B cell (primary cell): Measurements from ENCODE around the gene CHST11. TPM values are rescaled to one million over a fixed set of nuclear protein-coding genes. Genes with fewer than 3 reads are reported as not detected.

Experiments used
- ATAC-seq: fragments of 200-7000 bp; cut with Tn5 transposase; one replicate; pipeline ENCODE4 v1.10.0; 2021; ENCODE audit warnings: low read depth, mild to moderate bottlenecking, moderate number of reproducible peaks, moderate library complexity
- CTCF ChIA-PET: fragments of 350-600 bp; sonication (Branson Sonifier 250); formaldehyde crosslinking; loops from one replicate; lab custom pipeline; 2021; ENCODE audit warnings: antibody characterized with exemption, inconsistent platforms; lab: Charles Lee
- POLR2A ChIA-PET: fragments of 350-600 bp; sonication (Branson Sonifier 250); formaldehyde crosslinking; loops from one replicate; lab custom pipeline; 2021; ENCODE audit warnings: antibody characterized with exemption; lab: Charles Lee
- DNase-seq: peaks from one replicate; pipeline ENCODE4 v3.0.0; 2013
- H2AFZ ChIP-seq: 2 replicates; pipeline ENCODE4 v1.6.1; 2012; ENCODE audit warnings: mild to moderate bottlenecking, low read depth, low read length; ENCODE audit not compliant: insufficient read depth, poor library complexity, severe bottlenecking
- H3K27ac ChIP-seq, 2 donors: 1 replicate in 1 of 2; 2 replicates in 1 of 2; pipeline ENCODE4 v1.5.1; 2012 to 2013; ENCODE audit warnings: low read length in 2 of 2, mild to moderate bottlenecking in 2 of 2, moderate library complexity in 1 of 2
- H3K27me3 ChIP-seq, 4 experiments: fragments of 200-600 bp in 1 of 4; sonication (generic) in 1 of 4; replicated peaks in 1 of 4; 1 replicate in 2 of 4; 2 replicates in 2 of 4; pipeline versions ENCODE4 v1.6.1 to v1.7.0; 2013 to 2016; ENCODE audit warnings: low read length in 3 of 4, mild to moderate bottlenecking in 2 of 4, mixed read lengths in 1 of 4, moderate library complexity in 1 of 4; ENCODE audit not compliant: insufficient read depth in 4 of 4, control insufficient read depth in 3 of 4; ENCODE audit errors: control extremely low read depth in 1 of 4
- H3K36me3 ChIP-seq, 2 experiments: replicated peaks in 1 of 2; 1 replicate in 1 of 2; 2 replicates in 1 of 2; pipeline versions ENCODE4 v1.6.1 to v1.7.1; 2013; ENCODE audit warnings: low read length in 1 of 2; ENCODE audit not compliant: insufficient read depth in 2 of 2, control insufficient read depth in 1 of 2; ENCODE audit errors: control extremely low read depth in 1 of 2, extremely low read depth in 1 of 2
- H3K4me1 ChIP-seq, 2 donors: fragments of 200-600 bp in 1 of 2; sonication (generic) in 1 of 2; 1 replicate in 1 of 2; 2 replicates in 1 of 2; pipeline versions ENCODE4 v1.5.1 to v1.6.1; 2013 to 2017; ENCODE audit warnings: low read length in 2 of 2; ENCODE audit not compliant: control insufficient read depth in 2 of 2, insufficient read depth in 2 of 2
- H3K4me2 ChIP-seq: replicated peaks from 2 replicates; pipeline ENCODE3; 2012; ENCODE audit warnings: mild to moderate bottlenecking, low read depth, low read length; ENCODE audit not compliant: poor library complexity, severe bottlenecking
- H3K4me3 ChIP-seq, 5 experiments: fragments of 200-600 bp in 1 of 5; sonication (generic) in 1 of 5; 1 replicate in 3 of 5; 2 replicates in 2 of 5; pipeline versions ENCODE4 v1.5.1 to v1.7.0; 2011 to 2016; ENCODE audit warnings: low read length in 4 of 5, mild to moderate bottlenecking in 4 of 5, low read depth in 2 of 5, control low read depth in 1 of 5, moderate library complexity in 1 of 5; ENCODE audit not compliant: insufficient read depth in 1 of 5; ENCODE audit errors: control extremely low read depth in 1 of 5, extremely low read depth in 1 of 5
- H3K79me2 ChIP-seq: fragments of 200-600 bp; sonication (generic); one replicate; pipeline ENCODE4 v1.6.0; 2016; ENCODE audit warnings: low read length; ENCODE audit not compliant: control insufficient read depth, insufficient read depth
- H3K9ac ChIP-seq: fragments of 200-600 bp; sonication (generic); 2 replicates; pipeline ENCODE4 v1.6.1; 2017; ENCODE audit warnings: mild to moderate bottlenecking, low read length, moderate library complexity
- H3K9me3 ChIP-seq, 3 donors: one replicate each; pipeline versions ENCODE4 v1.6.1 to v1.7.1; 2013; ENCODE audit warnings: low read length in 2 of 3; ENCODE audit not compliant: control insufficient read depth in 2 of 3, insufficient read depth in 1 of 3; ENCODE audit errors: control extremely low read depth in 1 of 3
- H4K20me1 ChIP-seq: 2 replicates; pipeline ENCODE4 v1.6.0; 2012; ENCODE audit warnings: mild to moderate bottlenecking, low read length; ENCODE audit not compliant: insufficient read depth, control insufficient read depth, poor library complexity, severe bottlenecking
- H3K27ac Mint-ChIP-seq: one replicate; pipeline ENCODE4 v1.8.0; 2021; ENCODE audit warnings: mixed read lengths
- H3K27me3 Mint-ChIP-seq: one replicate; pipeline ENCODE4 v1.8.0; 2021; ENCODE audit warnings: mixed read lengths
- H3K4me1 Mint-ChIP-seq: one replicate; pipeline ENCODE4 v1.8.0; 2021; ENCODE audit warnings: mixed read lengths
- H3K4me3 Mint-ChIP-seq: one replicate; pipeline ENCODE4 v1.8.0; 2021; ENCODE audit warnings: mixed read lengths
- H3K9me3 Mint-ChIP-seq: one replicate; pipeline ENCODE4 v1.8.0; 2022; ENCODE audit warnings: mixed read lengths; ENCODE audit not compliant: insufficient read depth
- EZH2 ChIP-seq: IDR thresholded peaks from 2 replicates; pipeline ENCODE4 v1.6.1; 2012; ENCODE audit warnings: borderline replicate concordance, low read depth, mild to moderate bottlenecking, moderate library complexity, low read length; ENCODE audit not compliant: insufficient read depth, poor library complexity, severe bottlenecking
- WGBS: methylation state at CpG from one replicate; pipeline ENCODE4 v1.1.5; 2013; ENCODE audit warnings: missing lambda C conversion rate; ENCODE audit not compliant: insufficient coverage; 5-methylcytosine and 5-hydroxymethylcytosine counted together
- intact Hi-C: fragments of 100-400 bp; cut with micrococcal nuclease; formaldehyde crosslinking; loops from one replicate; pipeline ENCODE4 v1.10.0; 2022
- polyA plus RNA-seq: library from polyadenylated mRNA; depleted of rRNA; stranded (reverse); fragments of >200 nt; gene quantifications from 2 replicates; pipeline ENCODE4 v1.2.3, GENCODE V29; 2012
- total RNA-seq, 2 donors: library from RNA; stranded (reverse); fragments of 120-200 nt in 1 of 2; gene quantifications; 1 replicate in 1 of 2; 2 replicates in 1 of 2; pipeline versions ENCODE4 v1.2.3 to v1.2.4, GENCODE V29; 2013 to 2022
- TF ChIP-seq, protein P1 (sequence below): fragments of 200-600 bp; IDR thresholded peaks from one replicate; pipeline ENCODE4 v1.8.0; 2022; ENCODE audit warnings: antibody characterized with exemption, mild to moderate bottlenecking

The CHST11 gene
- total and polyA plus RNA-seq, 2 donors (not counting 1 experiment from before 2014, with no cell fraction given): 46.3 to 152 TPM

DNA sequence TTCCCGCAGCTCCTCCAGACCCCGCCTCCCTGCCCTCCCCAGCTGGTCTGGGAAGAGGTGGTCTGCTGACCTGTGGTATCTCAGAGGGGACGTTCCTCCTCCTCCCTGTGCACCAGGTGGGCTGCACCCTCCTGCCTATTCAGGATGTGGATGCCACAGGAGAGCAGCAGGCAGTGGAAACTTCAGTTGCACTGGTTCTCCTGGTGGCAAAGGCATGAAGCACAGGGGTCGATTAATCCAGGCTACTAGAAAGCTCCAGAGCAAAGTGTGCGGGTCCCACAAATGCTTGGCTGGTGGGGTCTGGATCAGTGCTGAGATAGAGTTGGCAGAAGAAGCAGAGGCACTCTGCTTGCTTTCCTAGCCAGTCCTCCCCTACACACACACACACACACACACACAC is 304.3 kb downstream of the CHST11 start:
- ATAC-seq (no peak), DNase-seq (no peak)
- 80% methylated on average over 5 of the region's 5 CpGs for WGBS
- Histone ChIP-seq H3K4me2 (no peak overlapping the region), H3K79me2 (peaks cover 8% of the 10 kb centered on the region), H3K27me3 (no peaks in the 10 kb centered on the region), H3K4me1 (peaks cover 14 to 18% of the 10 kb centered on the region in 2 donors), H3K9ac (no peak overlapping the region), H4K20me1 (peaks cover 40% of the 10 kb centered on the region), H2AFZ (no peak overlapping the region), H3K27ac (no peak overlapping the region), H3K36me3 (peaks cover 0 to 24% of the 10 kb centered on the region in 2 experiments), H3K4me3 (no peak overlapping the region), H3K9me3 (no peaks in the 10 kb centered on the region)
- H3K4me3 Mint-ChIP-seq: no peak overlapping the region
- ChIA-PET POLR2A (no interaction called here), CTCF (interaction anchor here (3.2 kb wide), 1 partner anchor 29 kb away, joined by 8 read pairs; no protein-coding TSS in a partner anchor)
- intact Hi-C loops: no loop called here
- no peak overlapping the region for H3K27ac Mint-ChIP-seq
- H3K9me3 Mint-ChIP-seq: no peaks in the 10 kb centered on the region
- H3K4me1 Mint-ChIP-seq: peaks cover 25% of the 10 kb centered on the region
- H3K27me3 Mint-ChIP-seq: no peaks in the 10 kb centered on the region
- no peak for TF ChIP-seq EZH2
- TF ChIP-seq, protein P1, sequence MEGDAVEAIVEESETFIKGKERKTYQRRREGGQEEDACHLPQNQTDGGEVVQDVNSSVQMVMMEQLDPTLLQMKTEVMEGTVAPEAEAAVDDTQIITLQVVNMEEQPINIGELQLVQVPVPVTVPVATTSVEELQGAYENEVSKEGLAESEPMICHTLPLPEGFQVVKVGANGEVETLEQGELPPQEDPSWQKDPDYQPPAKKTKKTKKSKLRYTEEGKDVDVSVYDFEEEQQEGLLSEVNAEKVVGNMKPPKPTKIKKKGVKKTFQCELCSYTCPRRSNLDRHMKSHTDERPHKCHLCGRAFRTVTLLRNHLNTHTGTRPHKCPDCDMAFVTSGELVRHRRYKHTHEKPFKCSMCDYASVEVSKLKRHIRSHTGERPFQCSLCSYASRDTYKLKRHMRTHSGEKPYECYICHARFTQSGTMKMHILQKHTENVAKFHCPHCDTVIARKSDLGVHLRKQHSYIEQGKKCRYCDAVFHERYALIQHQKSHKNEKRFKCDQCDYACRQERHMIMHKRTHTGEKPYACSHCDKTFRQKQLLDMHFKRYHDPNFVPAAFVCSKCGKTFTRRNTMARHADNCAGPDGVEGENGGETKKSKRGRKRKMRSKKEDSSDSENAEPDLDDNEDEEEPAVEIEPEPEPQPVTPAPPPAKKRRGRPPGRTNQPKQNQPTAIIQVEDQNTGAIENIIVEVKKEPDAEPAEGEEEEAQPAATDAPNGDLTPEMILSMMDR: no peak

DNA sequence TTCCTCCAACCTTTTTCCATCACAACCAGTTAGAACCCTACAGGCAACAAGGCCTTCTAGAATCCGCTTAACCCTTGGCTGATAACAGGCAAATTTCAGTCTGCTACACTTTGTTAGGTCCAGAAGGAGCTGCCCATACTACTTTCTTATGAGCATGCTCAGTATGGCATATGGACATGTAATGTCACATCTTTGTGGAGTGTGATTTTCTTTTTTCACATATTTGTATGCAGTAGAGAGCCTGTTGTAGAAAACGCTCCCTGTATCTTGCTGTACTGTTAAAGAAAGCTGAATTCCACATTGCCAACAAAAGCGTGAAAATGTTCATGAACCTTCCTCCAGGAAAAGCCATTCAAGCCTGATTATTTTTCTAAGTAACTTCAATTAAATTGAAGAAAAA is 304.9 kb downstream of the CHST11 start:
- Histone ChIP-seq H3K9ac (no peak overlapping the region), H3K4me3 (no peak overlapping the region), H2AFZ (no peak overlapping the region), H4K20me1 (peaks cover 38% of the 10 kb centered on the region), H3K4me2 (no peak overlapping the region), H3K27ac (no peak overlapping the region), H3K9me3 (no peaks in the 10 kb centered on the region), H3K4me1 (peaks cover 14 to 18% of the 10 kb centered on the region in 2 donors), H3K79me2 (peaks cover 3% of the 10 kb centered on the region), H3K36me3 (peaks cover 0 to 24% of the 10 kb centered on the region in 2 experiments), H3K27me3 (peaks cover 0 to 2% (median 0%) of the 10 kb centered on the region in 4 experiments)
- Mint-ChIP-seq H3K27ac (no peak overlapping the region), H3K9me3 (no peaks in the 10 kb centered on the region), H3K4me3 (no peak overlapping the region), H3K4me1 (peaks cover 26% of the 10 kb centered on the region), H3K27me3 (no peaks in the 10 kb centered on the region)
- DNase-seq (no peak), ATAC-seq (no peak)
- ChIA-PET CTCF (interaction anchor here (2.2 to 3.2 kb wide), 2 partner anchors 29 to 291 kb away, joined by 5 to 8 read pairs; no protein-coding TSS in a partner anchor), POLR2A (no interaction called here)
- no peak for TF ChIP-seq EZH2
- TF ChIP-seq, protein P1: no peak
- intact Hi-C loops: no loop called here
- 100% methylated on average over 1 of the region's 3 CpGs for WGBS
